Gastrocnemius medialis (tissue), 4 donors: ENCODE measurements around the gene FBXO46. TPM values are rescaled to one million over a fixed set of nuclear protein-coding genes. Genes with fewer than 3 reads are reported as not detected.

ENCODE experiments used
- ATAC-seq, 2 donors: fragments of 150-250 bp; one replicate each; pipeline ENCODE4 v1.9.1; 2016
- DNase-seq, 2 donors: peaks; one replicate each; pipeline ENCODE4 v3.0.0-alpha.2; 2019
- H3K27ac ChIP-seq, 4 donors: fragments of 200-600 bp; sonication (generic); 1 replicate in 1 of 4; 2 replicates in 3 of 4; pipeline ENCODE4 v1.5.1; 2016 to 2018; ENCODE audit warnings: mild to moderate bottlenecking in 2 of 4, moderate library complexity in 1 of 4
- H3K27me3 ChIP-seq, 3 donors: fragments of 200-600 bp; sonication (generic) in 2 of 3; 1 replicate in 1 of 3; 2 replicates in 2 of 3; pipeline versions ENCODE4 v1.5.1 to v1.6.0; 2016 to 2019; ENCODE audit warnings: mild to moderate bottlenecking in 1 of 3, moderate library complexity in 1 of 3
- H3K36me3 ChIP-seq, 2 donors: fragments of 200-600 bp; sonication (generic) in 1 of 2; one replicate each; pipeline ENCODE4 v1.5.1; 2017 to 2018
- H3K4me1 ChIP-seq, 2 donors: fragments of 200-600 bp; sonication (generic) in 1 of 2; one replicate each; pipeline ENCODE4 v1.5.1; 2016 to 2017; ENCODE audit warnings: mild to moderate bottlenecking in 2 of 2
- H3K4me3 ChIP-seq, 4 donors: fragments of 200-600 bp; sonication (generic) in 3 of 4; 1 replicate in 1 of 4; 2 replicates in 3 of 4; pipeline ENCODE4 v1.5.1; 2016 to 2019; ENCODE audit warnings: mild to moderate bottlenecking in 2 of 4
- H3K9me3 ChIP-seq, 3 donors: fragments of 200-600 bp; sonication (generic) in 2 of 3; 1 replicate in 1 of 3; 2 replicates in 2 of 3; pipeline ENCODE4 v1.5.1; 2016 to 2019
- POLR2A ChIP-seq, 2 donors: fragments of 450-650 bp; IDR thresholded peaks; one replicate each; pipeline ENCODE4 v1.6.1; 2017; ENCODE audit warnings: antibody characterized with exemption in 2 of 2, mild to moderate bottlenecking in 2 of 2, moderate library complexity in 2 of 2
- in situ Hi-C, 4 donors: fragments of 200-750 bp; cut with MboI; loops; one replicate each; pipeline versions ENCODE4 v1.15.0 to v1.8.0; 2017; ENCODE audit warnings: low sequenced_read_pairs in 4 of 4
- intact Hi-C: fragments of 100-400 bp; cut with DNase I; formaldehyde crosslinking; loops from one replicate; pipeline ENCODE4 v1.15.1; 2023; ENCODE audit warnings: low total_unique reads
- total RNA-seq, 4 donors: library from RNA; depleted of rRNA; stranded (reverse); fragments of >200 nt; gene quantifications; one replicate each; pipeline versions ENCODE4 v1.1.0 to v1.2.3, GENCODE V29; 2016
- TF ChIP-seq, protein P1 (sequence below), 5 experiments: fragments of 450-650 bp in 3 of 5; fragments of 200-600 bp in 2 of 5; sonication (generic) in 2 of 5; IDR thresholded peaks in 4 of 5; conservative IDR thresholded peaks in 1 of 5; 1 replicate in 4 of 5; 2 replicates in 1 of 5; pipeline ENCODE4 v1.5.1; 2016 to 2019; ENCODE audit warnings: antibody characterized with exemption in 5 of 5, mild to moderate bottlenecking in 3 of 5, moderate library complexity in 3 of 5

The FBXO46 gene
- total RNA-seq, 4 donors from 2014 or later, result 6.6 to 14.3 (median 8.7) TPM

DNA sequence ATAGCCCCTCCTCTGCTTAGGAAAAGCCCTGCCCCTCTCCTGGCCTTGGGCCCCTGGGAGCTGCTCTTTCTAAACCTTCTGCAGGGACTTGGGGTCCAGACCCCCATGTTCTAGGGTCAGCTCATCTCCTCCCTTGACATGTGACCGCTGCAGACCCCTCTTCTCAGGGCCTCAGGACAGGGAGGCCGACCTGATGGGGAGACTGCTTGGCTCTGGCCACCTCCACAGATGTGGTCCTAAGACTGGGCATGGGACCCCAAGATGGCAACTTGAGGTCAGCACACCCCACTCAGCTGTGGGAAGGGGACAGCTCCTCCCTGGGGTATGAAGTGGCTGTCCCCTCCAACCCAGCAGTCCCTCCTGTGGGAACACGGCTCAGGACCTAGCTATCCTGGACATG is 42.2 kb upstream of the FBXO46 start:
- Histone ChIP-seq H3K4me1 (peaks cover 3 to 9% of the 10 kb centered on the region in 2 donors), H3K36me3 (peaks cover 0 to 34% of the 10 kb centered on the region in 2 donors), H3K9me3 (no peaks in the 10 kb centered on the region), H3K4me3 (no peak overlapping the region), H3K27me3 (no peaks in the 10 kb centered on the region), H3K27ac (peak overlapping the region; percentile 44 to 99 (median 97))
- in situ Hi-C loops, result no loop called here
- no peak for TF ChIP-seq POLR2A (IDR thresholded peaks at IDR 0.05)
- TF ChIP-seq, protein P1, sequence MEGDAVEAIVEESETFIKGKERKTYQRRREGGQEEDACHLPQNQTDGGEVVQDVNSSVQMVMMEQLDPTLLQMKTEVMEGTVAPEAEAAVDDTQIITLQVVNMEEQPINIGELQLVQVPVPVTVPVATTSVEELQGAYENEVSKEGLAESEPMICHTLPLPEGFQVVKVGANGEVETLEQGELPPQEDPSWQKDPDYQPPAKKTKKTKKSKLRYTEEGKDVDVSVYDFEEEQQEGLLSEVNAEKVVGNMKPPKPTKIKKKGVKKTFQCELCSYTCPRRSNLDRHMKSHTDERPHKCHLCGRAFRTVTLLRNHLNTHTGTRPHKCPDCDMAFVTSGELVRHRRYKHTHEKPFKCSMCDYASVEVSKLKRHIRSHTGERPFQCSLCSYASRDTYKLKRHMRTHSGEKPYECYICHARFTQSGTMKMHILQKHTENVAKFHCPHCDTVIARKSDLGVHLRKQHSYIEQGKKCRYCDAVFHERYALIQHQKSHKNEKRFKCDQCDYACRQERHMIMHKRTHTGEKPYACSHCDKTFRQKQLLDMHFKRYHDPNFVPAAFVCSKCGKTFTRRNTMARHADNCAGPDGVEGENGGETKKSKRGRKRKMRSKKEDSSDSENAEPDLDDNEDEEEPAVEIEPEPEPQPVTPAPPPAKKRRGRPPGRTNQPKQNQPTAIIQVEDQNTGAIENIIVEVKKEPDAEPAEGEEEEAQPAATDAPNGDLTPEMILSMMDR (IDR thresholded peaks at IDR 0.05 in 4 of 5, conservative IDR thresholded peaks at IDR 0.05 in 1 of 5), result no peak
- DNase-seq, result no peak
- ATAC-seq, result no peak
- intact Hi-C loops, result no loop called here

DNA sequence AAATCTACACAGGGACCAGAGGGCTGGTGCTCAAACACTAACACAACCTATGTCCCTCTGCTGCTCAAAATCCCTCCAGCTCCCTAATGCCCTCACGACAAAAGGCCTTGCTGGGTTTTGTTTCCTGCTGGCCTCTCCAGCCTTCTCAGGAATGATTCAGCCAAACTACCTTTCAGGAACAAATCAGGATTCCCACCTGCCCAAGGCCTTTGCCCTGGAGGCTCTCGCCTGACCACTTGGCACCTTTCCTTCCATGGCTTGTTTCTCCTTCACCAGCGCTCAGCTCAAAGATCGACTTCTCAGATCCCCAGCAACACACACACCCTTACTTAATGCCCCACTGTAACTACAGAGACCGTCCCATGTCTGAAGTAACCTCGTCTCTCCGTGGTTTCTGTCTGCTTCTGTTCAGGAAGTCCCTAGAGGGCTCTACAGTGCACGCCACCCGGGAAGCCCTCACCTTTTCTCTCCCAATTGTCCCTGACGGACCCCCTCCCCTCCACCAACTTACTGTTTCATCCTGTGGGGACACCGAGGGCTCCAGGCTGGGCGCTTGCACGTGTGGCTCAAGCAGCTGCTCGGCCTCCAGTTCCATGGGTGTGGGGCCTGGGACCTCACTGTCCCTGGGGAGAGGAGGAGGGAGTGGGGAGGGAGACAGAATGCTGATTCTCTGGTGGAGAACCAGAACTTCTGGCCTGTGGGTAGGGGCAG is 41.6 kb upstream of the FBXO46 start:
- intact Hi-C loops (no loop called here), in situ Hi-C loops (no loop called here)
- H3K27me3 ChIP-seq, result no peaks in the 10 kb centered on the region
- peaks cover 3 to 11% of the 10 kb centered on the region in 2 donors for H3K4me1 ChIP-seq
- peak overlapping the region; percentile 44 to 99 (median 97) for H3K27ac ChIP-seq
- peaks cover 0 to 28% of the 10 kb centered on the region in 2 donors for H3K36me3 ChIP-seq
- no peak overlapping the region for H3K4me3 ChIP-seq
- H3K9me3 ChIP-seq, result no peaks in the 10 kb centered on the region
- DNase-seq (no peak), ATAC-seq (no peak)
- TF ChIP-seq, protein P1 (IDR thresholded peaks at IDR 0.05 in 4 of 5, conservative IDR thresholded peaks at IDR 0.05 in 1 of 5), result no peak
- no peak for TF ChIP-seq POLR2A (IDR thresholded peaks at IDR 0.05)

DNA sequence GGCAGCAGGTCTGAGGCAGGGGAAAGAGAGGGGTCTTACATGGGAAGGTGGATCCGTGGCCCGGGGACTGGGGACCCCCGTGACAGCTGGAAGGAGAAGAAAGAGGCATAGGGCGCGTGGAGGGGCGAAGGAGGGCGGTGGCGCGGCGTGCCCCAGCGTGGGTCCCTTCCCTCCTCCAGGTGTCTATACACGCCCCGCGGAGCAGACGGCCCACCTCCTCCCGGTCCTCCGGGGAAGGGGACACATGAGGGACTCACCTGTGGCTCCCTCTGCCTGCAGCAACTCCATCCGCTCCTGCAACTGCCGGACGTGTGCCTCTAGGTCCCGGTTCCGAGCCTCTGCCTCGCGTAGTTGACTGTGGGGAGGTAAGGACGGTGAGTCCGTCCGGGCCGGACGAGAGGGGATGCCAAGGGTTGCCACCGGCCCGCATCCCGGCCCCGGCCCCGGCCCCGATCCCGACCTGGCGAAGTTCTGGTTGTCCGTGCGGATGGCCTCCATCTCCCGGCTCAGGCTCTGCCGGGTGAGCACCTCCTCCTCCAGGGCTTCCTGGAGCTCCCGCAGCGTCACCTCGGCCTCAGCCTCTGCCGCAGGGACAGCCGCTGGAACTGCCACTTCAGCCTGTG is 40.7 kb upstream of the FBXO46 start:
- Histone ChIP-seq H3K27me3 (no peaks in the 10 kb centered on the region), H3K4me1 (peaks cover 11 to 20% of the 10 kb centered on the region in 2 donors), H3K9me3 (no peaks in the 10 kb centered on the region), H3K27ac (peak overlapping the region; percentile 95 to 99 (median 97)), H3K36me3 (peaks cover 0 to 19% of the 10 kb centered on the region in 2 donors), H3K4me3 (peak overlapping the region in 3 of 4 donors; percentile 79 to 90 (median 86))
- DNase-seq (no peak), ATAC-seq (no peak)
- intact Hi-C loops (loop anchor here (2.0 kb wide), 1 partner anchor 91 kb away; the partner anchor contains the start of gene SYMPK), in situ Hi-C loops (no loop called here)
- TF ChIP-seq POLR2A (IDR thresholded peaks at IDR 0.05), result no peak
- TF ChIP-seq, protein P1 (IDR thresholded peaks at IDR 0.05 in 4 of 5, conservative IDR thresholded peaks at IDR 0.05 in 1 of 5), result no peak

DNA sequence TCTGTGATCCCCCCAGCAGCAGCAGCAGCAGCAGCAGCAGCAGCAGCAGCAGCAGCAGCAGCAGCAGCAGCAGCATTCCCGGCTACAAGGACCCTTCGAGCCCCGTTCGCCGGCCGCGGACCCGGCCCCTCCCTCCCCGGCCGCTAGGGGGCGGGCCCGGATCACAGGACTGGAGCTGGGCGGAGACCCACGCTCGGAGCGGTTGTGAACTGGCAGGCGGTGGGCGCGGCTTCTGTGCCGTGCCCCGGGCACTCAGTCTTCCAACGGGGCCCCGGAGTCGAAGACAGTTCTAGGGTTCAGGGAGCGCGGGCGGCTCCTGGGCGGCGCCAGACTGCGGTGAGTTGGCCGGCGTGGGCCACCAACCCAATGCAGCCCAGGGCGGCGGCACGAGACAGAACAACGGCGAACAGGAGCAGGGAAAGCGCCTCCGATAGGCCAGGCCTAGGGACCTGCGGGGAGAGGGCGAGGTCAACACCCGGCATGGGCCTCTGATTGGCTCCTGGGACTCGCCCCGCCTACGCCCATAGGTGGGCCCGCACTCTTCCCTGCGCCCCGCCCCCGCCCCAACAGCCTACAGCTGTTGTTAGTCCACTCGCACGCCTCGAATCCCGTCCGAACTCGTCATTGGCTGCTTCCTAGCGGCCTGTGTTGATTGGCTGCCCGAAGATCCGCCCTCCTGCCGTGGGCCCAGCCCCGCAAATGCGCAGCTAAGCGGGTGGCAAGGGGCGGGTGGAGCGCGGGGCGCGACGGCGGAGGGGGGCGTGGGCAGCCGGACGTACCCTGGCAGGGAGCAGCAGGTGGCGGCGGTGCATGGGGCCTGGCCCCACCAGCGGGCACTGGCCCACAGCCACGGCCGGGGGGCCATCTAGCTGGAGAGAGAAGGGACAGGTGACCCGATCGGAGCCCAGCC is 39.8 kb upstream of the FBXO46 start:
- peak; percentile 98 to 99 for DNase-seq
- intact Hi-C loops (loop anchor here (1.0 to 2.0 kb wide), 4 partner anchors 12 to 92 kb away; partner anchors contain the start of genes DMPK, DMWD and SYMPK), in situ Hi-C loops (no loop called here)
- peaks cover 16 to 29% of the 10 kb centered on the region in 2 donors for H3K4me1 ChIP-seq
- peaks cover 0 to 17% of the 10 kb centered on the region in 2 donors for H3K36me3 ChIP-seq
- TF ChIP-seq POLR2A (IDR thresholded peaks at IDR 0.05), result peak; percentile 65 to 79
- TF ChIP-seq, protein P1 (IDR thresholded peaks at IDR 0.05 in 4 of 5, conservative IDR thresholded peaks at IDR 0.05 in 1 of 5), result peak; percentile 98 to 99 (median 99)
- peak; percentile 57 to 64 for ATAC-seq
- H3K9me3 ChIP-seq, result no peaks in the 10 kb centered on the region
- H3K27ac ChIP-seq, result peak overlapping the region; percentile 95 to 99 (median 97)
- H3K4me3 ChIP-seq, result peak overlapping the region; percentile 74 to 90 (median 82)
- no peaks in the 10 kb centered on the region for H3K27me3 ChIP-seq
